LoVo (cell line): ENCODE results near the gene CTDSP2.
"Not testable (repeated sequence)": the region's sequence is repeated elsewhere in the genome, so short reads cannot be mapped to it uniquely, and the experiment has no call there.

Experiments
- DNase-seq: peaks from one replicate; pipeline ENCODE4 v3.0.0-alpha.2; 2016; ENCODE audit warnings: low spot score

Gene CTDSP2

DNA sequence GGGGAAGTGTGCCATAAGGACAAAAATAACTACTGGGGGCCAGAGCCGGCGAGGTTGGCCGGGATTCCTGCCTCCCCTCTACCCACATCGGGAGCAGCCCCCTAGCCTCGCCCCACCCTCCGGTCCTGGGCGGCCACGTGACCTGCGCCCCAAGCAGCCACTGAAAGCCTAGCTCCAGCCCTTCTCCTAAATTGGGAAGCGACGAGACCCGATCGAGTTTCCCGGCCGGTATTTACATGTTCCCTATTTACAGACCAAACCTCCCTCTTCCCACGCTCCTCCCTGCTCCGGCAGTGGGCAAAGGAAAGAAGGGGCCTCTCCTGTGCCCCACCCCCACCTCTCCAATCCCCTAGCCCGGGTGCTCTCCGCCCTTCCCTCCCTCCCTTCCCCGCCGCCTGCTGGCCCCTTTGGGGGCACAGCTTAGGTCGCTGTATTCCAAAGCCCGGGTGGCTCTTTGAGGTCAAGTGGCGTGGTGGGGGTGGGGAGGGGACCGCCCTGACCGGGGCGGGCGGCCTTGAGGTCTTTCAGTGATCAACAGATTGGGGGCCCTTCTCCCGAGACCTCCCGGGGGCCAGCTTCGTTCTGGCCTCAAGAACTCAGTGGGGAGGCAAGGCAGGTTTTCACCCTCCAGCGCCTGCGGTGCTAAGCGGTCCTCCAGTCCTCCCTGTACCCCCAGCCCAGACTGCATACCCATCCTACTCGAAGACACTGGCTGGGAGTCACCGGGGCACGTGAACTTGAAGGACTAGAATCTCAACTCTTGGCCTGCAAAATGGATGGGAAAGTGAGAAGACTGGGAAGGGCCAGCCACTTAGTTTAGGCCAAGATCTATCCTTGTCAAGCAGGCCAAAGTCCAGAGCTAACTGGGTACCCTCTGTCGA lies 6.3 kb upstream of the CTDSP2 start:
- no peak for DNase-seq

DNA sequence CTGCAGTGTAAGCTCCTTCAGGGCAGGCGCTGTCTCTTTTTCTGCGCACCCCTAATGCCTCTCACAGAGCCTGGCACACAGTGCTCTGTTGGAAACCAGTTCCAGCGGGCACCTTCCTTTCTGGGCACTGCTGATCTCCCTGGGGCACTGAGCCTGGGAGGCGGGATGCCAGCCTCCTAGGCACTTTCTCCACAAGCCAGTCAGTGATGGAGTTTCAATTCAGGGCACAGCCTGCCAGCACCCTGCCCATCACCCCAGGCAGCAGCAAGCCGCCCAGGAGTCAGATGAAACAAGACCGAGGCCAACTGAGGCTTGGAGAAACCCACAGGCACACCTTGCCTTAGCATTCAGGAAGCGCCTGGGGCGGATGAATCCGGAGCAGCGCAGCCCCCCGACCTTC lies 5.7 kb upstream of the CTDSP2 start:
- no peak for DNase-seq

- no peak for DNase-seq
Observed at GRCh38 chr12:57851552-57851951, 5.0 kb upstream of the CTDSP2 start.

GRCh38 chr12:57850854-57851430 lies 4.4 kb upstream of the CTDSP2 start:
- no peak for DNase-seq

GRCh38 chr12:57849447-57849846 lies 2.9 kb upstream of the CTDSP2 start:
- not testable (repeated sequence) for DNase-seq

DNA sequence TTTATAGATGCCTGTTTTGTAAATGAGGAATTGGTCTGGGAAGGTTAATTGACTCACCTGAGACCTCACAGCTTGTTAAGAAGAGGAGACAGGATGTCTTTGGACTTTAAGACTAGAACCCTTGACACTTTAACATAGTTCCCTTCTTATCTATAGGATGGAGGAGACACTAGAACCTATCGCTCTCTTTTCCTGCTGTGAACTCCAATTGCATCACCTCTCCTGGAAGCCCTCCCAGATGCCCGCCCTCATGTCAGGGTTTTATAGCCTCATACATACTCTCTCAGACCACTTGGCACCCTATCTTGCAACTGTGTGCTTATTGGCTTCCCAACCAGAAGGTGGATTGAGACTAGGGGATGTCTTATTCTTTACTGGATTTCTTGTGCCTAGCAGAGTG lies 2.5 kb upstream of the CTDSP2 start:
- no peak for DNase-seq

- DNase-seq = no peak
Observed at GRCh38 chr12:57848208-57848607, 1.7 kb upstream of the CTDSP2 start.

- DNase-seq = no peak
Observed at GRCh38 chr12:57846285-57846576, 298 bp downstream of the CTDSP2 start.

GRCh38 chr12:57845478-57846284 lies 848 bp downstream of the CTDSP2 start:
- peak; percentile 41 for DNase-seq

DNA sequence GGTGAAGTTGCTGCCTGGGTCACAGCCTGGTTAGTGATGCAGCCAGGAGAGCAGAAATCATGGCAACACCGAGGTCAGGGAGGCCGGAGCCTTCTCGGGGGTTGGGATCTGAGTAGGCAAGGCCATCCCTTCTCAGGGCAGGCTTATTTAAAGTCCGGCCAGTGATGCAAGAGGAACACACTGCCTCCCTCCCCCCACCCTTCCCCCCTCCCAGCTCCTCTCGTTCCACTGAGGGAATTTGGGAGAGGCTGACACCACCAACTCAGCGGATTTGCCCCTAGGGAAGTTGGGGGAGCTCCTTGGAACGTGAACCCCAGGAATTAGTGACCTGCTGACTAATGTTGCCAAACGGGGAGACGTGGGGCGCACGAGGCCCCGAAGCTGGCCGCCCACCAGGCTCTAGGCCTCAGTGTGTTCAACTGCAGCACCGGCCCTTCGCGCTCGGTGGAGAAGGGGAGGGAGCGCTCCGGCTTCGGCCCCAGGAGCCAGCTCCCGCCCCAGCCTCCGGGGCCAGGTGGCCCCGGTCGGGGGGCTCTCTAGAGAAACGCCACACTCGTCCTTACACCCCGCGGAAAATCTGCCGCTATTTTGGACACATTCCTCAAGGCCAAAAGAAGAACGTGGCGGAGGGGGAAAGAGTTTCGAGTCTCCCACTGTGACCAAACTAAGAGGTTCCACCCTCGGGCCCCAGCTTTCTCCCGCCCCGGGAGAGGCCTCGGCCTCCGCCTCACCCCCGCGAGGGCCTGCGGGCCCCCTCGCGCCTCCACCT lies 1.6 kb downstream of the CTDSP2 start:
- DNase-seq = no peak

- no peak for DNase-seq
Observed at GRCh38 chr12:57842342-57843294, 3.9 kb downstream of the CTDSP2 start.

DNA sequence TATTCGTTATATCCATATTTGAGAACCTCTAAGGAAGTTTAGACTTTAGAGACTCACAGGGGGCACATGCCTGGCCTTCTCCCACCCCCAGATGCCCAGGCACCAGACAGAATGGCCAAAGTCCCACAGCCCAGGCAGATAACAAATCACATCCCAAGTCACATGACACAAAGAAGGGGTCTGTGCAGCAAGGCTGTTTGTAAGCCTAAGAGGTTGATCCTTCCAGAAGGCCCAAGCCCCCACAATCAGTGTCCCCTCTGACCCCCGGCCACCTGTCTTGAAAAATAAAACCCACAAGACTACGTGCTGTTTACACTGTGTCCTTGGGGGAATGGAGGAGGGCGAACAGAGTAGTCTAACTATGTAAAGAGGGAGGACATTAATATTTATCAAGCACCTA lies 5.1 kb downstream of the CTDSP2 start:
- no peak for DNase-seq

DNA sequence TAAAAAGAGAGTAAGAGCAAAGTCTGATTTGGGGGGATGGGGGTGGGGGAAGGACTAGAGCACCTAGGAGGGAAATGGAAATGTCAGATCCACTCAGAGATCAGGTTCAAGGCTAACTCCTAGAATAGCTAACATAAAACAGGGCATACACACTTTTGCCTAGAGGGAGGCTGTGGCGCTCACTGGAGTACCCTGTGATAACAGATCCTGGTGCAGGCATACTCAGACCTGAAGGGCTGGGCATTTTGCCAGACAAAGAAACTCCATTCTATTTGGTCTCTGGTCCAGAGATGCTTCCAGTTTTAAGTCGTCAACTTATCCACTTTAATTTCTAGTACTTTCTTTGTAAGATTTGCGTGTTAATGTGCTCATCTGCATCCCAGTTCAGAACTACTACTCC lies 5.8 kb downstream of the CTDSP2 start:
- no peak for DNase-seq

GRCh38 chr12:57839996-57840395 lies 6.5 kb downstream of the CTDSP2 start:
- DNase-seq = no peak

DNA sequence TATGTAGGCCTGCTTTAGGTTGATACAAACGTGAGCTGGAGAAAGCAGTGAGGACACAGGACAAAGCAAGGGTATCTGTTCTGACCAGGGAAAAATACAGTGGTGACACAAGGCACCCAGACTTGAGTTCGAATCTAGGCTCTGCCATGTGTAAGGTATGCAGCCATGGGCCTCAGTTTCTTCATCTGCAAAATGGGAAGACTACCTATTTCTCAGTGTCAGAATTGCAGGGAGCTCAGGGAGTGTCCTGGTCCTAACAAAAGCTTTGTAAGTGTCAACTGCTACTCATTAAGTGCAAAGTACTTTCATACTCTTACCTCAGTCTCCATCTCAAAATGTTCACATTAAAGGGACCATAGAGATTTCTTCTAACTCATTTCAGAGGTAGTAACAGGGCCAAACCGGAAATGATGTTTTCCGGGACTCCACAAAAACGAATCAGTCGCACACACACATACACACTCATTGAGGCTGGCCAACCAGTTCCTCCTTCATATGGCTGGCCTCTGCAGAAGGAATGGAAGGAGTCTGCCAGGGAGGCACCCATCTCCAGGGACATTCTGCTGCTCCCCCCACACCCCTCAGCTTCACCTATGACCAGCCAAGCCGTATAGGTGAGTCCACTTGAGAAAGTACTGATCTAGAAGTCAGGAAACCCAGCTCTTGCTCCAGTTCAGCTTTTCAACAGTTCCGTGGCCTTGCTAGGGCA lies 7.8 kb downstream of the CTDSP2 start:
- DNase-seq = no peak

- DNase-seq = no peak
Observed at GRCh38 chr12:57837864-57838562, 8.5 kb downstream of the CTDSP2 start.

DNA sequence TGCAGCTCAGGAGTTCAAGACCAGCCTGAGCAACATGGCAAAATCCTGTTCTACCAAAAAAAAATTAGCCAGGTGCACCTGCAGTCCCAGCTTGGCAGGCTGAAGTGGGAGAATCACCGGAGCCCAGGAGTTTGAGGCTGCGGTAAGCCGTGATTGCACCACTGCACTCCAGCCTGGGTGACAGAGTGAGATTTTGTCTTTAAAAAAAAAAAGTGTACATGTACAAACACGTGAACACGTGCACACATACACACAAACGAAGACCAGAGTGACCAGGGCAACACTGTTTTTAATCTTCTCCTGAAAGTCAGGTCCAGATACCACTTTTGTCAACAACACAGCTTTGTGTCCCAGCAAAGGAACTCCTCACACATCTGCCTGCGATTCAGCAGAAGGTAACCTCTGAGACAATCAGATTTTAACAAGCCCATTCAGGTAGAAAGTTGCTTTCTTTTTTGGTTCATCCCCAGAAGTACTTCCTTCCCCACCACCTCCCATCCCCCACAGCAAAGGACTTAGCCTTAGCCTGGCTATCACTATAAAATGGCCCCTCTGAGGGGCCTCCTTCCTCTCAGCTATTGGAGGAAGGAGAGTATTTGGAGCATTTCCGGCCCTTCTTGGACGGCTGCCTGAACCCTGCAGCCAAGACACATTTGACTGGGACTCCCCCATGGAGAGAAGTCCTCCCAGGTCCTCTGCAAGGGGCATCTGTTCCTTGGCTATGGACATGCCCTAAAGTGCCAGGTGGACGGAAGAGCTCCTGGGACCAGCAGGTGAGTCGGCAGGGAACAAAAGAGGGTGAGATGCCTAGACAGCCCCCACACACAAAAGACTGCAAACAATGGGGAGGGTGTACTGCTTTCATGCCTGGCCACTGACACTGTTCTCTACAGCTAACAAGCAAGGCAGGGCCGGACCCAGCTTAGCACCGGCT lies 9.8 kb downstream of the CTDSP2 start:
- DNase-seq = no peak

GRCh38 chr12:57835366-57836288 lies 10.9 kb downstream of the CTDSP2 start:
- DNase-seq = no peak
